IMR-90 (cell line): ENCODE data around the gene EMILIN2. TPM values are rescaled to one million over a fixed set of nuclear protein-coding genes. Genes with fewer than 3 reads are reported as not detected.

Source experiments
- ATAC-seq: fragments of 200-7000 bp; cut with Tn5 transposase; 2 replicates; pipeline ENCODE4 v1.9.1; 2020; ENCODE audit warnings: low read depth, mild to moderate bottlenecking, moderate library complexity
- BruUV-seq: library from RNA; stranded (reverse); fragments of 400-500 nt; replicated peaks from 2 replicates; lab custom pipeline; 2021; lab: Mats Ljungman, UMichigan
- CTCF ChIA-PET: fragments of 300-600 bp; formaldehyde crosslinking; extraction: SDS; loops from one replicate; lab custom pipeline; 2021; ENCODE audit warnings: antibody characterized with exemption; lab: Yijun Ruan, JAX
- POLR2A ChIA-PET: fragments of 300-600 bp; sonication (Branson Sonifier 250); formaldehyde crosslinking; loops from one replicate; lab custom pipeline; 2022; ENCODE audit warnings: antibody characterized with exemption; ENCODE audit not compliant: unreplicated experiment; lab: Charles Lee
- DNase-seq: peaks from one replicate; pipeline ENCODE4 v3.0.0; 2013
- H2AFZ ChIP-seq: replicated peaks from 2 replicates; pipeline ENCODE3; 2013; ENCODE audit warnings: low read length, mild to moderate bottlenecking; ENCODE audit not compliant: poor library complexity
- H2AK5ac ChIP-seq: 2 replicates; pipeline ENCODE4 v1.6.1; 2013; ENCODE audit warnings: low read depth, low read length, inconsistent platforms
- H2AK9ac ChIP-seq: replicated peaks from 2 replicates; pipeline ENCODE3; 2013; ENCODE audit warnings: mild to moderate bottlenecking, low read depth, low read length, moderate library complexity; ENCODE audit not compliant: poor library complexity
- H2BK120ac ChIP-seq: 2 replicates; pipeline ENCODE4 v1.6.1; 2013; ENCODE audit warnings: low read depth, low read length, inconsistent platforms
- H2BK15ac ChIP-seq: 3 replicates; pipeline ENCODE4 v1.6.1; 2013; ENCODE audit warnings: low read depth, low read length, inconsistent platforms
- H2BK20ac ChIP-seq: 2 replicates; pipeline ENCODE4 v1.6.1; 2013; ENCODE audit warnings: low read depth, mild to moderate bottlenecking, inconsistent platforms, low read length, moderate library complexity
- H2BK5ac ChIP-seq: 2 replicates; pipeline ENCODE4 v1.6.1; 2013; ENCODE audit warnings: mild to moderate bottlenecking, low read depth, low read length, inconsistent platforms; ENCODE audit not compliant: poor library complexity, severe bottlenecking
- H3K14ac ChIP-seq: replicated peaks from 2 replicates; pipeline ENCODE4 v1.6.1; 2013; ENCODE audit warnings: low read depth, low read length, inconsistent platforms
- H3K18ac ChIP-seq: 2 replicates; pipeline ENCODE4 v1.6.1; 2013; ENCODE audit warnings: low read depth, low read length, control low read depth
- H3K23ac ChIP-seq: 2 replicates; pipeline ENCODE4 v1.6.1; 2013; ENCODE audit warnings: low read depth, low read length, inconsistent platforms
- H3K27ac ChIP-seq: 2 replicates; pipeline ENCODE4 v1.5.1; 2013; ENCODE audit warnings: mild to moderate bottlenecking, control low read depth, low read length; ENCODE audit not compliant: insufficient read depth
- H3K27me3 ChIP-seq: 2 replicates; pipeline ENCODE4 v1.6.1; 2013; ENCODE audit warnings: low read length; ENCODE audit not compliant: control insufficient read depth, insufficient read depth
- H3K36me3 ChIP-seq: 2 replicates; pipeline ENCODE4 v1.6.1; 2013; ENCODE audit warnings: low read length, mixed read lengths; ENCODE audit not compliant: control insufficient read depth, insufficient read depth
- H3K4ac ChIP-seq: 2 replicates; pipeline ENCODE4 v1.6.1; 2013; ENCODE audit warnings: low read depth, low read length, inconsistent platforms
- H3K4me1 ChIP-seq: 2 replicates; pipeline ENCODE4 v1.6.1; 2013; ENCODE audit warnings: low read length, mixed read lengths; ENCODE audit not compliant: control insufficient read depth, insufficient read depth
- H3K4me2 ChIP-seq: 2 replicates; pipeline ENCODE4 v1.6.1; 2013; ENCODE audit warnings: low read depth, mild to moderate bottlenecking, control low read depth, low read length, moderate library complexity
- H3K4me3 ChIP-seq: 2 replicates; pipeline ENCODE4 v1.5.1; 2013; ENCODE audit warnings: low read depth, mild to moderate bottlenecking, control low read depth, low read length, moderate library complexity; ENCODE audit not compliant: insufficient read depth
- H3K56ac ChIP-seq: 2 replicates; pipeline ENCODE4 v1.6.1; 2013; ENCODE audit warnings: low read length, inconsistent platforms; ENCODE audit not compliant: insufficient read depth; ENCODE audit errors: extremely low read depth
- H3K79me1 ChIP-seq, 2 experiments: 2 replicates each; pipeline ENCODE4 v1.6.1; 2013; ENCODE audit warnings: low read length in 2 of 2, inconsistent platforms in 1 of 2, low read depth in 1 of 2
- H3K9ac ChIP-seq: 2 replicates; pipeline ENCODE4 v1.6.1; 2013; ENCODE audit warnings: low read depth, low read length, control low read depth
- H3K9me1 ChIP-seq: 2 replicates; pipeline ENCODE4 v1.6.1; 2013; ENCODE audit warnings: low read length, inconsistent platforms; ENCODE audit not compliant: insufficient read depth
- H3K9me3 ChIP-seq: 2 replicates; pipeline ENCODE4 v1.6.1; 2013; ENCODE audit warnings: low read length; ENCODE audit not compliant: control insufficient read depth, insufficient read depth
- H4K20me1 ChIP-seq: 2 replicates; pipeline ENCODE4 v1.6.1; 2013; ENCODE audit warnings: low read length, inconsistent platforms; ENCODE audit not compliant: insufficient read depth
- H4K5ac ChIP-seq: 2 replicates; pipeline ENCODE4 v1.6.1; 2013; ENCODE audit warnings: mild to moderate bottlenecking, low read depth, low read length, control low read depth
- H4K8ac ChIP-seq, 2 experiments: 2 replicates each; pipeline ENCODE4 v1.6.1; 2013; ENCODE audit warnings: low read depth in 2 of 2, low read length in 2 of 2, control low read depth in 1 of 2, inconsistent platforms in 1 of 2
- H4K91ac ChIP-seq: 2 replicates; pipeline ENCODE4 v1.6.1; 2013; ENCODE audit warnings: low read depth, low read length, inconsistent platforms; ENCODE audit not compliant: insufficient read depth
- BHLHE40 ChIP-seq: fragments of 150-350 bp; IDR thresholded peaks from 2 replicates; pipeline ENCODE4 v1.6.1; 2016; ENCODE audit warnings: mild to moderate bottlenecking, low read depth, low read length
- CEBPB ChIP-seq: IDR thresholded peaks from 2 replicates; pipeline ENCODE4 v1.6.1; 2012; ENCODE audit warnings: low read depth, low read length, improper control_type of control experiment
- CHD1 ChIP-seq: IDR thresholded peaks from 2 replicates; pipeline ENCODE4 v1.6.1; 2012; ENCODE audit warnings: low read depth, low read length, improper control_type of control experiment
- FOS ChIP-seq: fragments of 150-350 bp; IDR thresholded peaks from 2 replicates; pipeline ENCODE4 v1.6.1; 2016; ENCODE audit warnings: low read depth, low read length
- MAZ ChIP-seq: IDR thresholded peaks from 2 replicates; pipeline ENCODE4 v1.6.1; 2012; ENCODE audit warnings: low read depth, mild to moderate bottlenecking, low read length, improper control_type of control experiment, moderate library complexity, borderline replicate concordance
- MXI1 ChIP-seq: IDR thresholded peaks from 2 replicates; pipeline ENCODE4 v1.6.1; 2012; ENCODE audit warnings: low read depth, mild to moderate bottlenecking, low read length, moderate library complexity, borderline replicate concordance
- NFE2L2 ChIP-seq: fragments of 150-350 bp; IDR thresholded peaks from 2 replicates; pipeline ENCODE4 v1.6.1; 2016; ENCODE audit warnings: low read depth, mild to moderate bottlenecking, low read length
- POLR2A ChIP-seq: IDR thresholded peaks from 2 replicates; pipeline ENCODE4 v1.6.1; 2012; ENCODE audit warnings: mild to moderate bottlenecking, low read depth, low read length
- RAD21 ChIP-seq: IDR thresholded peaks from 2 replicates; pipeline ENCODE4 v1.6.1; 2012; ENCODE audit warnings: low read length, improper control_type of control experiment
- RCOR1 ChIP-seq: IDR thresholded peaks from 2 replicates; pipeline ENCODE4 v1.6.1; 2012; ENCODE audit warnings: mild to moderate bottlenecking, low read length, improper control_type of control experiment; ENCODE audit not compliant: insufficient replicate concordance
- RFX5 ChIP-seq: IDR thresholded peaks from 2 replicates; pipeline ENCODE4 v1.8.0; 2012; ENCODE audit warnings: low read depth, mild to moderate bottlenecking, low read length, moderate library complexity
- SMC3 ChIP-seq: fragments of 150-350 bp; IDR thresholded peaks from 2 replicates; pipeline ENCODE4 v1.6.1; 2016; ENCODE audit warnings: low read depth, mild to moderate bottlenecking, antibody characterized with exemption, low read length, moderate library complexity
- WGBS, 2 experiments: methylation state at CpG; one replicate each; pipeline versions ENCODE4 v1.1.5 to v1.1.7; 2013; ENCODE audit warnings: missing lambda C conversion rate in 2 of 2; ENCODE audit not compliant: insufficient read length in 1 of 2; ENCODE audit errors: extremely low coverage in 2 of 2; 5-methylcytosine and 5-hydroxymethylcytosine counted together
- dilution Hi-C: fragments of 300-500 bp; cut with HindIII; formaldehyde crosslinking; loops from one replicate; pipeline ENCODE4 v1.14.3; 2018; ENCODE audit warnings: low sequenced_read_pairs; ENCODE audit not compliant: unreplicated experiment
- in situ Hi-C: fragments of 300-500 bp; cut with MboI; formaldehyde crosslinking; loops from 3 replicates; pipeline ENCODE4 v1.14.3; 2019; ENCODE audit warnings: low sequenced_read_pairs, inconsistent platforms, mixed read lengths
- intact Hi-C: fragments of 100-400 bp; cut with micrococcal nuclease; formaldehyde crosslinking; loops from 2 replicates; pipeline ENCODE4 v1.10.0; 2022
- polyA plus RNA-seq, 3 experiments: library from polyadenylated mRNA; depleted of rRNA; stranded (reverse); fragments of >200 nt; gene quantifications; 2 replicates each; pipeline ENCODE4 v1.2.3, GENCODE V29; 2012; ENCODE audit warnings: low replicate concordance in 1 of 3
- total RNA-seq: library from RNA; depleted of rRNA; stranded (reverse); fragments of >200 nt; gene quantifications from 2 replicates; pipeline ENCODE4 v1.2.3, GENCODE V29; 2012
- TF ChIP-seq, protein P1 (sequence below): fragments of 150-350 bp; IDR thresholded peaks from 2 replicates; pipeline ENCODE4 v1.6.1; 2016; ENCODE audit warnings: low read depth, mild to moderate bottlenecking, low read length, moderate library complexity, borderline replicate concordance
- TF ChIP-seq, protein P2 (sequence below): fragments of 150-350 bp; IDR thresholded peaks from 2 replicates; pipeline ENCODE4 v1.6.1; 2017; ENCODE audit warnings: mild to moderate bottlenecking, antibody characterized with exemption, low read length, low read depth
- TF ChIP-seq, protein P3 (sequence below): conservative IDR thresholded peaks from 2 replicates; pipeline ENCODE4 v1.5.1; 2012; ENCODE audit warnings: mild to moderate bottlenecking, low read depth, low read length, improper control_type of control experiment

EMILIN2 gene
- total and polyA plus RNA-seq, 2 of the 4 experiments (the other 2 are of a cell fraction): under 0.01 to 0.14 TPM

DNA sequence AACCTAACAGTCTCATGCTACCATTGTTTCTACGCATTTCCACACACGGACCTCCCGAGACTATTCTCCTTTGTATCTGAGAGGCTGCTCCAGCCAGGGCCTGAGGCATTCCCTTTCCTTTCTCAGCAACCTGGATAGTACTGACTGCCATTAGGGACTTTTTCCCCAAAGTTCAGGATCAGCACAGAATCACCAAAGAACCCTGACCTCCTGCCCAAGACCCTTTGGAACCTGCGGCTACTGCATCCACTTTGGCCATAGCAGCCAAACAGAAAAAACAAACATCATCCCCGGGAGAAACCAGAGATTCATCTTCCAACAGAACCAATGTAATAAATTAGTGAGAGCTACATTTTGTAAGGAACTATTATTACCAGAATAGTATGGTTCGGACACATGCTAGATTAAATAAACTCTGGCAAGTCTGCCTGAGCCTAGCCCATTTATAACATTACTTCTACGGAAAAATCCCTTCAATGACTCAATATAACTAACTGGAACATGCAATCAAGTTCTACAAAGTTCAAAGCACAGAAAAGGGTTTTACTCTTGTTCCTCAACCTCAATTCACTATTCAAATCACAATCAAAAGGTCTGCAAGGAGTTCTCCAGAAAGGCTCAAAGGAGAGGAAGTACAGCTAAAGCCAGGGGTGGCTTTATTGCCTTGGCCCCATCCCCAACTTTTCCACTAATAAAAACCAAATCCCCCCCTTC is 114.3 kb downstream of the EMILIN2 start:
- H3K9me3 ChIP-seq: no peaks in the 10 kb centered on the region
- no peak overlapping the region for H2AK9ac ChIP-seq
- H2BK5ac ChIP-seq: no peak overlapping the region
- DNase-seq: peak; percentile 29
- no peak overlapping the region for H2BK15ac ChIP-seq
- ChIA-PET CTCF (interaction anchor here (1.5 to 1.8 kb wide), 2 partner anchors 13 to 190 kb away, joined by 3 to 6 read pairs; no protein-coding TSS in a partner anchor), POLR2A (no interaction called here)
- in situ Hi-C loops (no loop called here), intact Hi-C loops (no loop called here), dilution Hi-C loops (no loop called here)
- no peak overlapping the region for H3K4me3 ChIP-seq
- no peak overlapping the region for H3K14ac ChIP-seq
- no peak overlapping the region for H2BK20ac ChIP-seq
- H3K4ac ChIP-seq: no peak overlapping the region
- peaks cover 12% of the 10 kb centered on the region for H3K4me1 ChIP-seq
- ATAC-seq: peak; percentile 47; the same call in 1 of the 2 replicates
- no peaks in the 10 kb centered on the region for H3K27me3 ChIP-seq
- peaks cover 1% of the 10 kb centered on the region; the same call in 1 of the 2 replicates for H3K36me3 ChIP-seq
- no peak overlapping the region for H3K56ac ChIP-seq
- 0 out of 2 replicates have a peak overlapping the region, but pooled peaks have one; percentile 3 for H2AK5ac ChIP-seq
- H3K4me2 ChIP-seq: no peak overlapping the region
- H2AFZ ChIP-seq: no peak overlapping the region
- H3K18ac ChIP-seq: no peak overlapping the region
- no peak overlapping the region for H2BK120ac ChIP-seq
- H3K23ac ChIP-seq: no peak overlapping the region
- H3K9me1 ChIP-seq: peaks cover 10% of the 10 kb centered on the region
- H4K5ac ChIP-seq: no peak overlapping the region
- no peak overlapping the region for H3K9ac ChIP-seq
- no peak overlapping the region for H4K91ac ChIP-seq
- WGBS, 2 experiments: 73% methylated on average over 3 of the region's 7 CpGs; no CpG with 5 or more reads in 1 of the 2 experiments
- no TSS peak for BruUV-seq
- H4K20me1 ChIP-seq: peaks cover 24% of the 10 kb centered on the region
- H3K79me1 ChIP-seq: peaks cover 35 to 64% of the 10 kb centered on the region in 2 experiments
- no peak overlapping the region for H4K8ac ChIP-seq
- H3K27ac ChIP-seq: no peak overlapping the region
- TF ChIP-seq CHD1 (no peak), BHLHE40 (no peak), CEBPB (no peak), NFE2L2 (no peak), SMC3 (no peak), MAZ (no peak), POLR2A (no peak), RAD21 (no peak), RCOR1 (no peak), RFX5 (no peak), FOS (no peak), MXI1 (no peak)
- TF ChIP-seq, protein P1, sequence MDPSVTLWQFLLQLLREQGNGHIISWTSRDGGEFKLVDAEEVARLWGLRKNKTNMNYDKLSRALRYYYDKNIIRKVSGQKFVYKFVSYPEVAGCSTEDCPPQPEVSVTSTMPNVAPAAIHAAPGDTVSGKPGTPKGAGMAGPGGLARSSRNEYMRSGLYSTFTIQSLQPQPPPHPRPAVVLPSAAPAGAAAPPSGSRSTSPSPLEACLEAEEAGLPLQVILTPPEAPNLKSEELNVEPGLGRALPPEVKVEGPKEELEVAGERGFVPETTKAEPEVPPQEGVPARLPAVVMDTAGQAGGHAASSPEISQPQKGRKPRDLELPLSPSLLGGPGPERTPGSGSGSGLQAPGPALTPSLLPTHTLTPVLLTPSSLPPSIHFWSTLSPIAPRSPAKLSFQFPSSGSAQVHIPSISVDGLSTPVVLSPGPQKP: no peak
- TF ChIP-seq, protein P2, sequence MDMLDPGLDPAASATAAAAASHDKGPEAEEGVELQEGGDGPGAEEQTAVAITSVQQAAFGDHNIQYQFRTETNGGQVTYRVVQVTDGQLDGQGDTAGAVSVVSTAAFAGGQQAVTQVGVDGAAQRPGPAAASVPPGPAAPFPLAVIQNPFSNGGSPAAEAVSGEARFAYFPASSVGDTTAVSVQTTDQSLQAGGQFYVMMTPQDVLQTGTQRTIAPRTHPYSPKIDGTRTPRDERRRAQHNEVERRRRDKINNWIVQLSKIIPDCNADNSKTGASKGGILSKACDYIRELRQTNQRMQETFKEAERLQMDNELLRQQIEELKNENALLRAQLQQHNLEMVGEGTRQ: no peak
- TF ChIP-seq, protein P3, sequence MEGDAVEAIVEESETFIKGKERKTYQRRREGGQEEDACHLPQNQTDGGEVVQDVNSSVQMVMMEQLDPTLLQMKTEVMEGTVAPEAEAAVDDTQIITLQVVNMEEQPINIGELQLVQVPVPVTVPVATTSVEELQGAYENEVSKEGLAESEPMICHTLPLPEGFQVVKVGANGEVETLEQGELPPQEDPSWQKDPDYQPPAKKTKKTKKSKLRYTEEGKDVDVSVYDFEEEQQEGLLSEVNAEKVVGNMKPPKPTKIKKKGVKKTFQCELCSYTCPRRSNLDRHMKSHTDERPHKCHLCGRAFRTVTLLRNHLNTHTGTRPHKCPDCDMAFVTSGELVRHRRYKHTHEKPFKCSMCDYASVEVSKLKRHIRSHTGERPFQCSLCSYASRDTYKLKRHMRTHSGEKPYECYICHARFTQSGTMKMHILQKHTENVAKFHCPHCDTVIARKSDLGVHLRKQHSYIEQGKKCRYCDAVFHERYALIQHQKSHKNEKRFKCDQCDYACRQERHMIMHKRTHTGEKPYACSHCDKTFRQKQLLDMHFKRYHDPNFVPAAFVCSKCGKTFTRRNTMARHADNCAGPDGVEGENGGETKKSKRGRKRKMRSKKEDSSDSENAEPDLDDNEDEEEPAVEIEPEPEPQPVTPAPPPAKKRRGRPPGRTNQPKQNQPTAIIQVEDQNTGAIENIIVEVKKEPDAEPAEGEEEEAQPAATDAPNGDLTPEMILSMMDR: no peak
